Activated CD4-positive, alpha-beta T cell treated with anti-CD3 and anti-CD28 coated beads for 24 hours (primary cell): ENCODE measurements around the gene CASS4.

Experiments
- DNase-seq, 2 donors: peaks; one replicate each; pipeline ENCODE4 v3.0.0-alpha.2; 2020; ENCODE audit warnings: low read depth in 2 of 2

The CASS4 gene

DNA sequence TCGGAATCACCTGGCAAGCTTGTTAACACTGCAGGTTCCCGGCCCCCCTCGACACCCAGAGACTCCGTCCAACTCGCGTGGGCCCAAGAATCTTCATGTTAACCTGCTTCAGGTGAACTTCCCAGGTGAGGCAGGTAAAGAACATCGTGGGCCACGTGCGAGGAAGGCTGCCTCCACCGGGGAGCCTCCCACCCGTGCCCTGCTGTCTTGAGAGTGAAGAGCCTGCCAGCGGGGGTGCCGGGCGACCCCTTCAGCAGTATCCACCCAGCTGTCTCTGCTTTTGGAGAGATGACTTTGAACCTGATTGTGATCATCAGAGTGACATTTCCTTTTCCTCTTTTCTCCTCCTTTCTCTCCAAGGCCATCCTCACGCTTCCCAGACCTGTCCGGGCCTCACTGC is 33.5 kb downstream of the CASS4 start:
- DNase-seq: no peak

GRCh38 chr20:56447227-56447626 is 35.2 kb downstream of the CASS4 start:
- no peak for DNase-seq

DNA sequence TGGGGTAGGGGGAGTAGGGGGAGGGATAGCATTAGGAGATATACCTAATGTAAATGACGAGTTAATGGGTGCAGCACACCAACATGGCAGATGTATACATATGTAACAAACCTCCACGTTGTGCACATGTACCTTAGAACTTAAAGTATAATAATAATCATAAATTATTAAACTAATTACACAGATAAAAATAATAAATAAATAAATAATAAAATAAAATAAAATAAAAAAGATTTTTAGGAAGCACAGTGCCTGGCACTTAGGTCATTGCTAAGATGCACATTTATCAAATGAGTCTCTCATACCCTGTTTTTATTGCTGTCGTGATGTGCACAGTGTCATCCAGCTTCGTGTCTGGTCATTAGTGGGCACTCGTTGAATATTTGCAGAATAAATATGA is 37.4 kb downstream of the CASS4 start:
- no peak for DNase-seq

- no peak for DNase-seq
Observed at GRCh38 chr20:56451056-56451765, 39.2 kb downstream of the CASS4 start.

GRCh38 chr20:56453352-56453751 is 41.3 kb downstream of the CASS4 start:
- no peak for DNase-seq

DNA sequence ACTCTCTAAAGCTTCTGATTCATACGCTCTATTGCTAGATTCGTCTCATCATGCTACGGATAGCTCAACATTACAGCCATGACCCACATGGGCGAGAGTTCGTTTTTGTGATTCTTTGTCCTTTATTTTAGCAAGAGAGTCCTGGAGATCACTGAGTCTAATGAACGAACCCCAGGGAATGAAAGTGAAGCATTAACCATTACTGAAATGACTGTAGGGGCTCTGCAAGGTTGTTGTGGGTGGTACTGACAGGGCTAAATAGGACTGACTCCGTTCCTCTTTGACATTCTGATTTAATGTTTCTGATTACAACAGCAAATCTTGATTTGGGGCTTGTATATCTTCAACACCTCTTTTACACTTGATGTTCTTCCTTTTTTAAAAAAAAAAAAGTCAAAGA is 42.7 kb downstream of the CASS4 start:
- DNase-seq: no peak

- DNase-seq: no peak
Observed at GRCh38 chr20:56458206-56458821, 46.3 kb downstream of the CASS4 start.

DNA sequence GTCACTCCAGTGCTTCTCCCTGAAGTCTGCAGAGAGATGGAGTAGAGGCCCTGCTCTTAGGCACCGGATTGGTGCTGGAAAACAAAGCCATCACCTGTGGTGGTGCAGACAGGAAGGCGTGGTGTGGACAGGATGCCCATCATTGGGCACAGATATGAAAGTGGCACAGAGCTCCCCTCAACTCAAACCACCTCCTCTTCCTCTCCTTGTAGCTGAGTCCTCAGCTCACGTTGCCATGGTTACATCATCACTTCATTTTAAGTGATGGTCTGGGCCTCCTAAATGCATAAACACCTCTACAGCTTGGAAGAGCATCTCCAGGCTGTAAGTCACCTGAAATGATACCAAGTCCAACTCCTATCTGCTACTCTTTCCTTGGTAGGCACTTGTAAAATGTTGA is 48.4 kb downstream of the CASS4 start:
- DNase-seq: no peak

- DNase-seq: no peak
Observed at GRCh38 chr20:56461576-56461975, 49.5 kb downstream of the CASS4 start.

DNA sequence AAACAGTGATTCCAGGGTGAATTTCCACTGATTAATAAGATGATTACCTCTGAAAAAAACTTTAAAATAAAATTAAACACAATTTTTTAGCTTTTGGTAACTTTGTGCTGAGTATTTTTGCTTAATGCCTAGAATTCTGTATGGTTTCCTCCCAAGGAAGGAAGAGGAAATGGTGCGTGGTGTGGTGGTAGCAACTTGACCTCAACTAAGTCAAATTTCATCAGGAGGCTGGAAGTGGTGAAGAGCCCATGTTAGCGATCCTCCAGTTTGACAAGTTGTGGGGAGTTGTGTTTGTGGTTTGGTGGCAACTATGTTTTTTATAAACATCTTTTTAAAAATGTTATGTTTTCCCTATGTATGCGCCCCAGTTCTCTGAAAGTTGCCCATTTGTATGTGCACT is 51.4 kb downstream of the CASS4 start:
- DNase-seq: no peak

- DNase-seq: no peak
Observed at GRCh38 chr20:56465997-56466396, 53.9 kb downstream of the CASS4 start.

- no peak for DNase-seq
Observed at GRCh38 chr20:56467968-56468315, 55.9 kb downstream of the CASS4 start.

- peak; percentile 93 for DNase-seq
Observed at GRCh38 chr20:56468316-56469076, 56.4 kb downstream of the CASS4 start, which contains the start of gene RTF2. RTF2 (plus strand) TSS chr20:56468627; CDS start chr20:56468698, 71 bp downstream.

- DNase-seq: no peak
Observed at GRCh38 chr20:56469077-56469449, 57.0 kb downstream of the CASS4 start.

DNA sequence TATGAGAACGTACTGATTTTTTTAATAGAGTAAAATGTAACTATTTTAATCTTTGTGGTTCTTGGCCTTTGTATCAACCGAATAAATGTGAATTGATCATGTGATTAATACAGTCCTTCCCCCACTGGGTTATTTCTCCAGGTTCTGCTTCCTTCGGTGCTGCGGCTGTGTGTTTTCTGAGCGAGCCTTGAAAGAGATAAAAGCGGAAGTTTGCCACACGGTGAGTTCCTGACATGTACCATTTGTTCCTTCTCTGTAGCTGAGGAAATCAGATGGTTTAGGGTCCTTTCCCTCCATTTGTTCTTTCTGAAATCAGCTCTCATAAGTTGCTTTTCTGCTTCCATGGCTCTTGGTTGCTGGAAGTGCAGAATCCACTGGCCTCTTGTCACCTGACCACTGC is 71.9 kb downstream of the CASS4 start:
- DNase-seq: no peak

DNA sequence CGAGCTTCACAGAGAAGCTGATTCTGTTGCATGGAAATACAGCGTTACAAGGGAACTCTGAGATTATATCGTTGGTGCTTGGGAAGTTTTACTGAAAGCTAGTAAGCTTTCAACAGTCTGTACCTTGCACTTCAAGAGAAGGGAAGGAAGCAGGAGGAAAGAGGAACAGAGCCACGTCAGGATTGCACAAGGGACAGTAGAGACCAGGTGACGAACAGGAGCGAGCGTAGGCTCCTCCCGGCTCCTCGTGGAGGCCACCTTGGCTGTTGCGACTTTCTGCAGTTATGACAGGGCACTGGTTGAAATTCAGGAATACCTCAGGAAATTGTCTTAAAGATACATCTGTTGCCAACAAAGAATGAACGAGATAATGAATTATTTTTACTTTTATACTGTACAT is 75.2 kb downstream of the CASS4 start:
- no peak for DNase-seq

GRCh38 chr20:56488566-56488965 is 76.5 kb downstream of the CASS4 start:
- no peak for DNase-seq

DNA sequence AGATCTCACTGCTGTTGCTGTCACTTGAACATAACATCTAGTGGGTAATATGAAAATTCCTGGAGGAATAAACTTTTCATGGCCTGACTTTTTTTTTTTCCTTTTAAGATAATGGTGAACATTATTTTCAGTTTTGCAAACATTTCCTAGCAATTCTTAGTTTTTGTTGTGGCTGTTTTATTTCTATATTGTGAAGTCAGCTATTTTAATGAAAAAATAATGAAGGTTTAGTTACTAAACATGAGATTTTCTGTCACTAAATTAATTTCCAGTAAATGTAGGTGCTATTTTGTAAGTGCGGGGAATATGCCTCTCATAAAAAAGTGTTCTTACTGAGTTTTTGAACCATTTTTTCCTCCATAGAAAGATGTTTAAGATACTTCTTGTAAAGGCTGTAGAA is 89.1 kb downstream of the CASS4 start:
- no peak for DNase-seq

GRCh38 chr20:56503916-56504315 is 91.9 kb downstream of the CASS4 start:
- DNase-seq: no peak

DNA sequence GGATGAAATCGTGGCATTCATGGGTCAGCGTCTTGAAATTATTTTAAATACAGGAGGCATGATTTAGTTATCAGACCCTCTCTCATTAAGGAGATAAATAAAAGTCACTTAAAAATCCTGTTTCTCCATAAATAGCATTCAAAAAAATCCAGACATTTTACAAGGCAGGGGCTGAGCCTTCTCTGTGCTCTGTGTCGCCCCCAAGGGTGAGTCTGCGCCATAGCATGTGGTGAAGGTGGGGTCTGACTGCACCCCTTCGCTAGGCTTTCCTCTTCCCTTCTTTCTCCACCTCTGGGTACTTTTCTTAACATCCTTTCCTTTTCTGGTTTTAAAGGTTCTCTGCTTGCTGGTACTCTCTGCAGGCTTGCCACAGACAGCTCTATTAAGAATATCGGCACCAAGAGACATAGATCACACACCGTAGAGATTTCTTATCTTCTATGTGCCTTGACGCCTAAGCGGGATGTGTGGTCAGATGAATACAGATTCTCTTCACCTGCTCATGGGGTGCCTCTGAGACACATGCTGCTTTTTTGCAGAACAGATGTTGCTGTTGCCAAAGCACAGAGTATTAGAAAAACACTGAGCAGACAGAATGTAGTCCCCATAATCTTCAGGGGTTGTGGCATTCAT is 92.4 kb downstream of the CASS4 start:
- peak in 1 of 2 donors; percentile 3 for DNase-seq

GRCh38 chr20:56506103-56506502 is 94.0 kb downstream of the CASS4 start:
- no peak for DNase-seq
